Measurements from ENCODE around the gene ACER3.
"Not testable (repeated sequence)": the region's sequence is repeated elsewhere in the genome, so short reads cannot be mapped to it uniquely, and the experiment has no call there.

Gene ACER3

GRCh38 chr11:76995081-76995576 lies 134.4 kb downstream of the ACER3 start:
- DNase-seq (ENCODE audit: low read depth): no peak

- DNase-seq (ENCODE audit: low read depth): no peak
These were observed 136.8 kb downstream of the ACER3 start for GRCh38 chr11:76997512-76997911.

DNA sequence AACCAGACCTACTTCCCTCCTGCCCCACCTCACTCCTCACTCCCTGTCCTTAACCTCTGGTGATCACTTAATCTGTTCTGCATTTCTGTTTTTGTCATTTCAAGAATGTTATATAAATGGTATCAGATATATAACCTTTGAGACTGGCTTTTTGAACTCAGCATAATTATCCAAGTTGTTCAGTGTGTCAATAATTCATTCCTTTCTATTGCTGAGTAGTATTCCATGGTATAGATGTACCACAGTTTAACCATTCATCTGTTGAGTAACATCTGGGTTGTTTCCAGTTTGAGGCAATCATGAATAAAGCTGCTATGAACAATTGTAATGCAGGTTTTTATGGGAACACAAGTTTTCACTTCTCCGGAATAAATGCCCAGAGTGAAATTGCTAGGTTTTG lies 138.9 kb downstream of the ACER3 start:
- DNase-seq (ENCODE audit: low read depth): no peak

- no peak for DNase-seq (ENCODE audit: low read depth)
These were observed 140.9 kb downstream of the ACER3 start for GRCh38 chr11:77001613-77002012.

GRCh38 chr11:77002776-77003175 lies 142.1 kb downstream of the ACER3 start:
- DNase-seq (ENCODE audit: low read depth): no peak

DNA sequence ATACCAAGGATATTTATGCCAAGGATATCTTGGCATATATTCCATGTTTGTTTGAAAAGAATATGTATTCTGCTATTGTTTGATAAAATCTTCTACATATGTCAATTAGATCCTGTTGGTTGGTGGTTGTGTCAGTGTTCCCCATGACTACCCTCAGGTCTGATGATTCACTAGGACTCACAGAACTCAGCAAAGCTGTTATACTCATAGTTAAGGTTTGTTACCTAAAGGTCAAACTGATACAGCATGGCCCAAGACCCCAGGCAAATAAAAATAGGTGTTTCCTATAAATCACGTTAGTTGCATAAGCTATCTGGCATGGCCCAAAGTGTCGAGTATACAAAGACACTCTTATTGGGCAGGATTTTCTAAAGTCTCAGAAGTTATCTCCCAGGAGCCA lies 143.2 kb downstream of the ACER3 start:
- DNase-seq (ENCODE audit: low read depth): no peak

- no peak for DNase-seq (ENCODE audit: low read depth)
These were observed 148.9 kb downstream of the ACER3 start for GRCh38 chr11:77009533-77010160.

GRCh38 chr11:77014669-77015068 lies 154.0 kb downstream of the ACER3 start:
- no peak for DNase-seq (ENCODE audit: low read depth)

DNA sequence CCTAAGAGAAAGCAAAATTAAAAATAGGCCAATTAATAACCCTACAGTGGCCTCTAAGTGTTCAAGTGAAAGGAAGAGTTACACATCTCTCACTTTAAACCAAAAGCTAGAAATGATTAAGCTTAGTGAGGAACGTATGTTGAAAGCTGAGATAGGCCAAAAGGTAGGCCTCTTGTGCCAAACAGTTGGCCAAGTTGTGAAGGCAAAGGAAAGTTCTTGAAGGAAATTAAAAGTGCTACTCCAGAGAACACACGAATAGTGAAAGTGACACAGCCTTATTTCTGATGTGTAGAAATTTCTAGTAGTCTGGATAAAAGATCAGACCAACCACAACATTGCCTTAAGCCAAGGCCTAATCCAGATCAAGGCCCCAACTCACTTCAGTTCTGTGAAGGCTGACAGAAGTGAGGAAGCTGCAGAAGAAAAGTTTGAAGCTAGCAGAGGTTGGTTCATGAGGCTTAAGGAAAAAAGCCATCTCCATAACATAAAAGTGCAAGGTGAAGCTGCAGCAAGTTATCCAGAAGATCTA lies 157.7 kb downstream of the ACER3 start:
- not testable (repeated sequence) for DNase-seq (ENCODE audit: low read depth)

- DNase-seq (ENCODE audit: low read depth): no peak
These were observed 159.4 kb downstream of the ACER3 start for GRCh38 chr11:77019976-77020595.

- no peak for DNase-seq (ENCODE audit: low read depth)
These were observed 160.0 kb downstream of the ACER3 start for GRCh38 chr11:77020734-77021133.

GRCh38 chr11:77024745-77025144 lies 164.0 kb downstream of the ACER3 start:
- DNase-seq (ENCODE audit: low read depth): no peak

DNA sequence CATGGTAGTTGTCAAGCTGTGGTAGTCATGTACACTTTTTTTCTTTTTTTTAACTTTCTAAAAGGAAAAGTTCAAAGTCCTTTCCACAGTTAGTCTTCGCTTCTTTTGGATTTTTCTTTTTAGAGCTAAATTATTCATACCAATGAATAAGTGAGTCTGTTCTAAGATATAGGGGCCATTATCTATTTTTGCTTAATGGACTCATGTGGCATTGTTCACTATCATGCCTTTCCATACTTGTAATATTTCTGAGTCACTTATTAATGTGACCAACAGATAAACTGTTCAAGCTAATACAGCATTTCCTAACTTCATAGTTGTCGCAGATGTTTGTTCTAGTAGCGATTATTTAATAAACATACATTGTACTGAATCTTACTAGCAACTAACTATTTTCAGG lies 165.5 kb downstream of the ACER3 start:
- no peak for DNase-seq (ENCODE audit: low read depth)

- DNase-seq (ENCODE audit: low read depth): no peak
These were observed 166.0 kb downstream of the ACER3 start for GRCh38 chr11:77026743-77027142.

- DNase-seq (ENCODE audit: low read depth): no peak
These were observed 166.6 kb downstream of the ACER3 start for GRCh38 chr11:77027275-77027674.

- no peak for DNase-seq (ENCODE audit: low read depth)
These were observed 169.1 kb downstream of the ACER3 start for GRCh38 chr11:77029829-77030228.

- no peak for DNase-seq (ENCODE audit: low read depth)
These were observed 170.2 kb downstream of the ACER3 start for GRCh38 chr11:77030834-77031414.

- DNase-seq (ENCODE audit: low read depth): no peak
These were observed 170.9 kb downstream of the ACER3 start for GRCh38 chr11:77031599-77031998.

DNA sequence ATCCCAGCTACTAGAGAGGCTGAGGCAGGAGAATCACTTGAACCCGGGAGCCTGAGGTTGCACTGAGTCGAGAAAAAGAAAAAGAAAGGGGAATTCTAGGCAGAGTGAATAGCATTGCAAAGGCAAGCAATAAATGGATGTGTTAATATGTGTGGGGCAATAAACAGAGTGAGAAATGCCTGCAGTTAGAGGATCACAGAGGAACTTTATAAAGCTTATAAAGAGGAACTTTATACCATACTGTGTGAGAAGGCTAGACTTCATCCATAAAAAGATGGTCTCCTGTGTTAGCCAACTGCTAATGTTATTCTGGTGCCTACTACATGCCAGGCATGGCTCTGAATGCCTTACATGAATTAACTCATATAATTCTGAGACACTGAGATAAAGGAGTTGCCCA lies 174.3 kb downstream of the ACER3 start:
- no peak for DNase-seq (ENCODE audit: low read depth)

DNA sequence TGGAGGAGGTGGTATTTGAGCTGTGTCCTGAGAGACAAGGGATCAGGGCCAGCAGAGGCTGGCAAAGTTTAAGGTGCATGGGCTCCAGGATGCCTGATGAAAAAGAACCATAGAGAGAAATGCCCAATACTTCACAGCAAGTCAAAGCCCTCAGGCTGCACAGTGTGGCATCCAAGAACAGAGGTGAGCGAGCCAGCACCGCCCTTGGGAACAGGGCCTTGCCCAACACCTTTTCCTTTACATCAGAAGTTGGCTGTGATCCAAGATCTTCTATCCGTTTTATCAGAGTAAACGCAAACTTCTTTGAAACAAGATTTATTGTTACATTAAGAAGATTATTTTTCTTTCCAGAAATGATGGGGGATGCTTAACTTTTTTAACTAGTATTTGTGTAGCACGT lies 174.9 kb downstream of the ACER3 start:
- no peak for DNase-seq (ENCODE audit: low read depth)

- DNase-seq (ENCODE audit: low read depth): no peak
These were observed 175.7 kb downstream of the ACER3 start for GRCh38 chr11:77036398-77036797.

DNA sequence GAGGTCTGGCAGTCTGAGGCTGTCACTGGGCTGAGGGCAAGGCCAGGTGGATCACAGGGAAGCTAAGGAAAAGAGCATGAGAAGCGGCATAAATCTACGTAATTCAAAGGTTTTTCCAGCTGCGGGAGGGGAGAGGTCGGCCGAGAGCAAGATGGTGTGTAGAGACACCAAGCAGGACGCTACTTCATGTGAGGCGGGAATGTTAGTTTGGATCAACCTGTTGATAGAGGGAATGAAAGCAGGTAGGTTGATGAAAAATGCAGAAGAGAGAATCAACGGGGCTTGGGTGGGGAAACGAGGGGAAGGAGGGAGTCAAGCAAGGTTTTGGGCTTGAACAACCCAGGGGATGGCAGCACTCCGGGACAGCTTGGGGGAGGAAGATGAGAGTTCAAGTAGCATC lies 176.3 kb downstream of the ACER3 start:
- DNase-seq (ENCODE audit: low read depth): no peak

Data from activated gamma-delta T cell treated with anti-CD3 and anti-CD28 coated beads, Interleukin-2, amount 50 U/mL, for 16 hours (primary cell).